Liver (tissue), 3 donors: ENCODE data around the gene NTN1.

Source experiments
- CTCF ChIP-seq: fragments of 150-350 bp; IDR thresholded peaks from 2 replicates; pipeline ENCODE4 v1.5.1; 2017; ENCODE audit warnings: improper control_type of control experiment, low read depth, low read length; ENCODE audit not compliant: missing input control
- EGR1 ChIP-seq, 2 donors: IDR thresholded peaks; 2 replicates each; pipeline ENCODE4 v1.6.1; 2016 to 2018; ENCODE audit warnings: antibody characterized with exemption in 2 of 2, low read depth in 2 of 2
- NR2F2 ChIP-seq: IDR thresholded peaks from 2 replicates; pipeline ENCODE4 v1.6.1; 2016; ENCODE audit warnings: antibody characterized with exemption
- RAD21 ChIP-seq, 2 donors: IDR thresholded peaks; 2 replicates each; pipeline ENCODE4 v1.6.1; 2016; ENCODE audit warnings: antibody characterized with exemption in 2 of 2, mild to moderate bottlenecking in 2 of 2
- donor health status: healthy.
- donor health status: healthy.

GRCh38 chr17:9050801-9051401, 29.6 kb downstream of the NTN1 start:
- no peak for TF ChIP-seq EGR1 (IDR thresholded peaks at IDR 0.05; ENCODE audit: low read depth in 2 of 2)
- no peak for TF ChIP-seq RAD21 (IDR thresholded peaks at IDR 0.05)
- TF ChIP-seq CTCF = no peak
- TF ChIP-seq NR2F2 = no peak
